ENCODE data around the gene SLC18A3. TPM values are rescaled to one million over a fixed set of nuclear protein-coding genes. Genes with fewer than 3 reads are reported as not detected.

The SLC18A3 gene
- total RNA-seq (2014; rRNA removed) (not detected in 2 replicates), Bru-seq, nascent RNA (not detected), BruChase-seq, experiment 1, labeled RNA remaining after a 6-hour chase (not detected), BruChase-seq, experiment 2, labeled RNA remaining after a 2-hour chase (not detected)
- long read RNA-seq = 0 reads

DNA sequence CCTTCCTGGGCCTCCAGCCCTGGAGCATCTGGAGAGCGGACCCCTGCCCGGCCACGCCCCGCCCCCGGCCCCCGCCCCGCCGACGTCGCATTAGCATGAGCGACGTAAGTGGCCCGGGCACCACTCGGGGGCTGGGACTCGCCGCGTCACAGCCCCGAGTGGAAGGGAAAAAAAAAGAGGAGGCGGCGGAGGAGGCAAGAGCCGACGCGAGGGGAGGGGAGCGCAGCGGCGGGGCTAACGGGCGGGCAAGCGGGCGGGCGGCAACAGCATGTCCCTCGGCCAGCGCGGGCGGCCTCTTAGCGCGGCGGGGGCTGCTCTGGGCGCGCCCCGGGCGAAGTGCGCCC, at the start of gene SLC18A3:
SLC18A3 (plus strand) TSS at position 197 of the 344 bp plus-strand sequence. CDS start 431 bp downstream, outside the sequence.
- peaks cover 76% of the 10 kb centered on the region for H3K27me3 ChIP-seq (ENCODE audit: low read length)
- DNase-seq = no peak
- H3K9me2 ChIP-seq (replicated peaks; ENCODE audit: low read length) = no peaks in the 10 kb centered on the region
- no peaks in the 10 kb centered on the region for H3K36me3 ChIP-seq (ENCODE audit: low read depth, low read length)
- H3K79me2 ChIP-seq (ENCODE audit: low read length) = no peaks in the 10 kb centered on the region
- no peaks in the 10 kb centered on the region for H3K9me3 ChIP-seq (ENCODE audit: low read length)
- intact Hi-C loops (cut with micrococcal nuclease) = no loop called here
- BruUV-seq (replicated peaks) = no TSS peak
- ChIA-PET POLR2A (ENCODE audit: unreplicated experiment) (no interaction called here), CTCF (no interaction called here)
- H3K4me1 ChIP-seq (ENCODE audit: insufficient read depth, low read length) = no peaks in the 10 kb centered on the region
- H3K4me2 ChIP-seq (ENCODE audit: low read length) = no peak within 1 kb of the TSS
- no peak within 1 kb of the TSS for H3K27ac ChIP-seq (ENCODE audit: low read length)
- ATAC-seq = no peak
- H2AFZ ChIP-seq (ENCODE audit: low read length) = no peak within 1 kb of the TSS
- H4K20me1 ChIP-seq (ENCODE audit: low read length) = 0 out of 2 replicates have a peak, but pooled peaks cover 8% of the 10 kb centered on the region
- H3F3A ChIP-seq (ENCODE audit: low read length, unreplicated experiment) = no peaks in the 10 kb centered on the region
- H3K9ac ChIP-seq (ENCODE audit: low read length) = no peak within 1 kb of the TSS
- no peak within 1 kb of the TSS for H3K4me3 ChIP-seq (ENCODE audit: low read length)
- TF ChIP-seq, protein P1, sequence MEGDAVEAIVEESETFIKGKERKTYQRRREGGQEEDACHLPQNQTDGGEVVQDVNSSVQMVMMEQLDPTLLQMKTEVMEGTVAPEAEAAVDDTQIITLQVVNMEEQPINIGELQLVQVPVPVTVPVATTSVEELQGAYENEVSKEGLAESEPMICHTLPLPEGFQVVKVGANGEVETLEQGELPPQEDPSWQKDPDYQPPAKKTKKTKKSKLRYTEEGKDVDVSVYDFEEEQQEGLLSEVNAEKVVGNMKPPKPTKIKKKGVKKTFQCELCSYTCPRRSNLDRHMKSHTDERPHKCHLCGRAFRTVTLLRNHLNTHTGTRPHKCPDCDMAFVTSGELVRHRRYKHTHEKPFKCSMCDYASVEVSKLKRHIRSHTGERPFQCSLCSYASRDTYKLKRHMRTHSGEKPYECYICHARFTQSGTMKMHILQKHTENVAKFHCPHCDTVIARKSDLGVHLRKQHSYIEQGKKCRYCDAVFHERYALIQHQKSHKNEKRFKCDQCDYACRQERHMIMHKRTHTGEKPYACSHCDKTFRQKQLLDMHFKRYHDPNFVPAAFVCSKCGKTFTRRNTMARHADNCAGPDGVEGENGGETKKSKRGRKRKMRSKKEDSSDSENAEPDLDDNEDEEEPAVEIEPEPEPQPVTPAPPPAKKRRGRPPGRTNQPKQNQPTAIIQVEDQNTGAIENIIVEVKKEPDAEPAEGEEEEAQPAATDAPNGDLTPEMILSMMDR (conservative IDR thresholded peaks at IDR 0.05; ENCODE audit: low read depth, low read length) = no peak
- no peak for TF ChIP-seq EZH2 (IDR thresholded peaks at IDR 0.05; ENCODE audit: low read length, unreplicated experiment)
- no peak for TF ChIP-seq EZH2phosphoT487 (IDR thresholded peaks at IDR 0.05; ENCODE audit: borderline replicate concordance, low read length)

DNA sequence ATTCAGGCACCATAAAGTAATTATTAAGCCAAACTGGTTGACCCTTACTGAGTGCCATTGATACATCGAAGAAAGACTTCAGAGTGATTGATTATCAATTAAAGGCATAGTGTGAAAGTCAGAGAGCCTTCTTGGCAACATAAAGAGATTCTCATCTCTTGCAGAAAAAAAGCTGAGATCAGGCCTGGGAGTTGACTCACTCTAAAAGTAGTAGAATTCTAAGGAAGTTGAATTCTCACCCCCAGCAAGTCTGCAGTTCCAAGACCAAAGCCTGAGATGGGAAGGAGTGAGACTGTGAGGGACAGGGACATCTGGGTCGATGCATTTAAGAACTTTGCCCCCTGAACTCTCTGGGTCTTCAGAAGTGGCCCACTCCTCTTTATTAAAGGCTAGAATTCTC, 49.6 kb upstream of the SLC18A3 start:
- Histone ChIP-seq H3K9me3 (ENCODE audit: low read length) (no peaks in the 10 kb centered on the region), H3K4me2 (ENCODE audit: low read length) (no peak overlapping the region), H3K36me3 (ENCODE audit: low read depth, low read length) (no peaks in the 10 kb centered on the region), H3K4me3 (ENCODE audit: low read length) (no peak overlapping the region), H3F3A (ENCODE audit: low read length, unreplicated experiment) (no peaks in the 10 kb centered on the region), H3K27me3 (ENCODE audit: low read length) (no peaks in the 10 kb centered on the region), H3K9ac (ENCODE audit: low read length) (no peak overlapping the region), H3K79me2 (ENCODE audit: low read length) (no peaks in the 10 kb centered on the region), H3K4me1 (ENCODE audit: insufficient read depth, low read length) (peaks cover 9% of the 10 kb centered on the region), H2AFZ (ENCODE audit: low read length) (no peak overlapping the region), H3K27ac (ENCODE audit: low read length) (no peak overlapping the region), H3K9me2 (replicated peaks; ENCODE audit: low read length) (no peaks in the 10 kb centered on the region), H4K20me1 (ENCODE audit: low read length) (no peaks in the 10 kb centered on the region)
- BruUV-seq (replicated peaks) = no TSS peak
- ChIA-PET POLR2A (ENCODE audit: unreplicated experiment) (no interaction called here), CTCF (no interaction called here)
- intact Hi-C loops (cut with micrococcal nuclease) = no loop called here
- ATAC-seq = no peak
- TF ChIP-seq, protein P1 (conservative IDR thresholded peaks at IDR 0.05; ENCODE audit: low read depth, low read length) = no peak
- TF ChIP-seq EZH2phosphoT487 (IDR thresholded peaks at IDR 0.05; ENCODE audit: borderline replicate concordance, low read length) (no peak), EZH2 (IDR thresholded peaks at IDR 0.05; ENCODE audit: low read length, unreplicated experiment) (no peak)
- no peak for DNase-seq

DNA sequence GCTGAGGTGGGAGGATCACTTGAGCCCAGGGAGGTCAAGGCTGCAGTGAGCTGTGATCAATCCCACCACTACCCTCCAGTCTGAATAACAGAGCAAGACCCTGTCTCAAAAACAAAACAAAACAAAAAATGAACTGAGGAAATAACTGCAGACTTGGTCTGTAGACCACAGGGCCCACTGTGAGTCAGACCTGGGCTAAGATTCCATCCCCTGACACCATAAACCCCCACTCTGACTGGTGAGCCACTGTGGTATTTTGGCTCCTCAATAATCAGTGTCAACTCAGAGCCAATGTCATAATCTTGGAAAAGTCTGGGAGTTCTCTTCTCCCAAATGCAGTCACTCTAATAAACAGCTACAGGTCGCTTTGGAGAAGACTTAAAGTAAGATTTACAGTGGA, 47.2 kb upstream of the SLC18A3 start:
- TF ChIP-seq EZH2phosphoT487 (IDR thresholded peaks at IDR 0.05; ENCODE audit: borderline replicate concordance, low read length) (no peak), EZH2 (IDR thresholded peaks at IDR 0.05; ENCODE audit: low read length, unreplicated experiment) (no peak)
- TF ChIP-seq, protein P1 (conservative IDR thresholded peaks at IDR 0.05; ENCODE audit: low read depth, low read length) = no peak
- POLR2A ChIA-PET (ENCODE audit: unreplicated experiment) = no interaction called here
- no peak for ATAC-seq
- BruUV-seq (replicated peaks) = no TSS peak
- Histone ChIP-seq H3K4me1 (ENCODE audit: insufficient read depth, low read length) (peaks cover 9% of the 10 kb centered on the region), H2AFZ (ENCODE audit: low read length) (no peak overlapping the region), H3K79me2 (ENCODE audit: low read length) (no peaks in the 10 kb centered on the region), H3K9ac (ENCODE audit: low read length) (no peak overlapping the region), H3K4me2 (ENCODE audit: low read length) (no peak overlapping the region), H3K36me3 (ENCODE audit: low read depth, low read length) (no peaks in the 10 kb centered on the region), H3K9me3 (ENCODE audit: low read length) (no peaks in the 10 kb centered on the region), H3K4me3 (ENCODE audit: low read length) (no peak overlapping the region), H3K27ac (ENCODE audit: low read length) (no peak overlapping the region), H3K27me3 (ENCODE audit: low read length) (no peaks in the 10 kb centered on the region), H3K9me2 (replicated peaks; ENCODE audit: low read length) (no peaks in the 10 kb centered on the region), H3F3A (ENCODE audit: low read length, unreplicated experiment) (no peaks in the 10 kb centered on the region), H4K20me1 (ENCODE audit: low read length) (no peaks in the 10 kb centered on the region)
- peak; percentile 40 for DNase-seq
- CTCF ChIA-PET = no interaction called here
- intact Hi-C loops (cut with micrococcal nuclease) = no loop called here

Data from PC-3 (cell line).